A549 treated with CORT108297 at 1 μM for 4 hours (cell line): ENCODE data around the gene ZNF541. TPM values are rescaled to one million over a fixed set of nuclear protein-coding genes. Genes with fewer than 3 reads are reported as not detected.

Experiments used
- total RNA-seq: library from RNA; stranded (reverse); fragments of 200-300 nt; extraction: Qiagen RNA extraction; gene quantifications from 5 replicates; pipeline ENCODE4 v1.2.3, GENCODE V29; 2022

Gene ZNF541
- total RNA-seq = not detected in 5 replicates

GRCh38 chr19:47573071-47574026 lies at the start of gene ZNF541:
TSS of gene ZNF541 (minus strand) at chr19:47573148. CDS start at chr19:47555856, 17,292 bp downstream.

GRCh38 chr19:47608969-47609905 lies 36.3 kb upstream of the ZNF541 start, which contains the start of gene BICRA:
TSS of gene BICRA (plus strand) at chr19:47609134. CDS start at chr19:47673575, 64,441 bp downstream.

Other genes starting within 250 kb of the ZNF541 start
- gene C5AR2, start 241.0 kb downstream of the ZNF541 start, total RNA-seq = 2.3 to 6.0 TPM (median 4.4 TPM) in 5 replicates
- 28.0 to 38.6 TPM (median 36.9 TPM) in 5 replicates for gene DHX34, start 223.8 kb downstream of the ZNF541 start, total RNA-seq
- gene MEIS3, start 153.6 kb downstream of the ZNF541 start, total RNA-seq = 32.8 to 41.2 TPM (median 39.1 TPM) in 5 replicates
- 0.25 to 0.36 TPM (median 0.32 TPM) in 5 replicates for gene SLC8A2, start 101.3 kb downstream of the ZNF541 start, total RNA-seq
- gene KPTN, start 88.9 kb downstream of the ZNF541 start, total RNA-seq = 15.9 to 23.0 TPM (median 21.2 TPM) in 5 replicates
- 83.4 to 113 TPM (median 98.9 TPM) in 5 replicates for gene NAPA, start 58.1 kb downstream of the ZNF541 start, total RNA-seq
- 10.7 to 16.1 TPM (median 13.6 TPM) in 5 replicates for gene BICRA, start 36.0 kb upstream of the ZNF541 start, total RNA-seq
- gene EHD2, start 140.3 kb upstream of the ZNF541 start, total RNA-seq = 119 to 156 TPM (median 141 TPM) in 5 replicates
- gene NOP53, start 172.4 kb upstream of the ZNF541 start, total RNA-seq = 239 to 288 TPM (median 245 TPM) in 5 replicates
- gene SELENOW, start 205.6 kb upstream of the ZNF541 start, total RNA-seq = 96.0 to 171 TPM (median 161 TPM) in 5 replicates
- gene TPRX1, start 231.4 kb upstream of the ZNF541 start, total RNA-seq = not detected in 5 replicates
- not detected in 5 replicates for gene CRX, start 248.8 kb upstream of the ZNF541 start, total RNA-seq